SK-N-MC (cell line): ENCODE data around the gene TSPAN4.

Source experiments
- EZH2 ChIP-seq: fragments of 200-600 bp; sonication (generic); IDR thresholded peaks from one replicate; pipeline ENCODE4 v1.6.1; 2017; ENCODE audit warnings: antibody characterized with exemption
- FOXP2 ChIP-seq: optimal IDR thresholded peaks from 2 replicates; pipeline ENCODE3; 2011; ENCODE audit warnings: mild to moderate bottlenecking, moderate library complexity; ENCODE audit not compliant: insufficient read depth; ENCODE audit errors: extremely low read length, control extremely low read depth
- POLR2AphosphoS5 ChIP-seq: IDR thresholded peaks from 2 replicates; pipeline ENCODE4 v1.6.1; 2012; ENCODE audit warnings: mild to moderate bottlenecking, low read depth, low read length, borderline replicate concordance

DNA sequence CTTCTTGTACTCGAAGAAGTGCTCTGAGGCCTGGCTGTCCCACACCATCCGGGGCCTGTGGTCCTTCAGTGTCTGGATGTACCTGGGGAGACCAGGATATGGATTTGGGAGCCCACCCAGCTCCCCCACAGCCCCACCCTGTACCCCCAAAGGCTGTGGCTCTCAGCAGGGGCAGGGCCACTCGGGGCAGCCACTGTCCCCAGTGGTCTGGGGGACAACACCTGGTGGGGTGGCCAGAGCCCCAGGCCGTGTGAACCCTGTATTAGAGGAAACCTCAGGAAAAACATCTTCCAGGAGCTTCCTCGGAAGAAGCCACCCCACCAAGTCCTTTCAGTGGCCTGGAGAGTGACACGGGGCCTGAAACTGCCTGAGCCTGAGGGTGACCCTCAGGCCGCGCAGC is 27.8 kb downstream of the TSPAN4 start:
- TF ChIP-seq POLR2AphosphoS5 = no peak
- TF ChIP-seq EZH2 = no peak
- TF ChIP-seq FOXP2 = no peak
